LNCAP (cell line): ENCODE results near the gene ELMO1.

Source experiments
- TF ChIP-seq, protein P1 (sequence below): fragments of 450-650 bp; IDR thresholded peaks from 2 replicates; pipeline ENCODE4 v1.5.1; 2017; ENCODE audit warnings: mild to moderate bottlenecking

Gene ELMO1

GRCh38 chr7:37481154-37481553 is 32.5 kb upstream of the ELMO1 start:
- TF ChIP-seq, protein P1, sequence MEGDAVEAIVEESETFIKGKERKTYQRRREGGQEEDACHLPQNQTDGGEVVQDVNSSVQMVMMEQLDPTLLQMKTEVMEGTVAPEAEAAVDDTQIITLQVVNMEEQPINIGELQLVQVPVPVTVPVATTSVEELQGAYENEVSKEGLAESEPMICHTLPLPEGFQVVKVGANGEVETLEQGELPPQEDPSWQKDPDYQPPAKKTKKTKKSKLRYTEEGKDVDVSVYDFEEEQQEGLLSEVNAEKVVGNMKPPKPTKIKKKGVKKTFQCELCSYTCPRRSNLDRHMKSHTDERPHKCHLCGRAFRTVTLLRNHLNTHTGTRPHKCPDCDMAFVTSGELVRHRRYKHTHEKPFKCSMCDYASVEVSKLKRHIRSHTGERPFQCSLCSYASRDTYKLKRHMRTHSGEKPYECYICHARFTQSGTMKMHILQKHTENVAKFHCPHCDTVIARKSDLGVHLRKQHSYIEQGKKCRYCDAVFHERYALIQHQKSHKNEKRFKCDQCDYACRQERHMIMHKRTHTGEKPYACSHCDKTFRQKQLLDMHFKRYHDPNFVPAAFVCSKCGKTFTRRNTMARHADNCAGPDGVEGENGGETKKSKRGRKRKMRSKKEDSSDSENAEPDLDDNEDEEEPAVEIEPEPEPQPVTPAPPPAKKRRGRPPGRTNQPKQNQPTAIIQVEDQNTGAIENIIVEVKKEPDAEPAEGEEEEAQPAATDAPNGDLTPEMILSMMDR: no peak

DNA sequence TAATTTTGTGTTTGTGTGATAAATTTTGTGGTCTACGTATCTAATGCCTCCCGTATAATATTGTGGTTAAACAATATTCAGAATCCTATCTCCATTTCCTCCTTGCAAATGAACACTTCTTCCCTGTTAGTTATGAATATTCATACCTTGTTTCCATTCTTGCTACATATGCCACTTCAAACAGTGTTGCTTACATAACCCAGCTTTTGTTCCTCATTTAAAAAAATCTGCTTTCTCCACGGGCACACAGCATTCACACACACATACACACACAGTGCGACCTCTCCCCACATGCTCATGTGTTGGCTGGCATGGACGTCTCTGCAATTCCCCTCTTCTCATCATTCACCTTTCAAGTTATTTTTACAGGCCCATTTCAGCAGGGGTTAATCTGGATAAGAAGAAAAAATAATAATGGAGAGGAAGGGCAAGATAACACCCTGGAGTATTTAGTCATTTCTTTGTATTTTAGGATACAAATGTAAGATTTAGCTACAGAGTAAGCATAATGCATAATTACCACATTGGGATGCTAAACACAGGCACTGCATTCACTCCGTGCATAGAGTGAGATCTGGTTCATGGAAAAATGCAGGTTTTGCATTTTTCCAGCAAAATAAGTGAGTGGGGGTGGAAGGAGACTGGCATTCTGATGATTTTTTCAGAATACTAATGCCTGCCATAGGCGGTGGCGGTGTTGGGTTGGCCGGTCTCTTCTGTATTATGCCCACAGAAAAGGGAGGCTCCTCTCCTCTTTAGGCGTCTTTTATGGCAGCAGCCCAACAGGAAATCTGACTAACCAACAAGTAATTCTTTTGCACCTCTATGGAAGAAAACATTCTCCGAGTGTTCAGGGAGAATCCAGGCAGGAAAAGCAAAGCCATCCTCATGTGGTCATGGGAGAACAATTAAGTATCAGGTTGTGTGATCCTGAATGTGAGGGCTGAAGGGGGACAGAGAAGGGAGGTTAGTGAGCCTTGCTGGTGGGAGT is 31.7 kb upstream of the ELMO1 start:
- TF ChIP-seq, protein P1: no peak

- TF ChIP-seq, protein P1: no peak
Observed at GRCh38 chr7:37476881-37477450, 28.3 kb upstream of the ELMO1 start.

DNA sequence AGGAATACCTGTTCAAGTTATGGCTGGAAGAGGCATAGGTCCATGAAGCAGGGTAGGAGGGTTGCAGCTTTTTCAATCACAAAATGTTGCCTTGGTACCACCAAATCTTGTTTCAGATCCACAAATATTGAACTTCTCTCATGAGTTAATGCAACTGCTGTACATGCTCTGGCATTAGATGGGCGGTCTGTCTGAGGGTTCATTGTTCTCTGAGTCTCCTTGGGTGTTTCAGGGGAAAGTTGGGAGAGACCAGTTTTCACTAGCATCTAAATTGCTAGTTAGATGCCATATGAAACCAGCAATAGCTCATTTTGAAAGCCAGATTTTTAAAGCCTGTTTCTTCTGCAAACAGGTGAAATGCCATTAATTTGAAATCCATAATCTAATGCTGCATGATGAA is 27.8 kb upstream of the ELMO1 start:
- TF ChIP-seq, protein P1: no peak

DNA sequence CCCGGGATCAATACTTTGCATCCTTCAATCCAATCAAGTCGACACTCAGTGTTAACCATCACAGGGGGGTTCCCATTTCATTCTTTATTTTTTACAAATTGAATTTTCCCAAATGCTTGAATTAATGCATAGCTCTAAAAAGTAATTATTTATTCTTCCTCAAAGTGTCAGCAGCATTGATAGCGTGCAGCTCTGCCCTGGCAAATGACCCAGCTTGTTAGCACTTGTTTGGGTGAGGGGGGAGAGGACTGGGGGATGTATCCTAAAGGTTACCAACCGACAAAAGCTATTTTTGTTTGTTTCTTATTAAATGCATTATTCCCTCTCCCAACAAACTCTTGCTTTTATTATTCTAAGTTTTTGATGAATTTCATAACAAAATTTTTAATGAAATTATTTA is 27.0 kb upstream of the ELMO1 start:
- TF ChIP-seq, protein P1: no peak

DNA sequence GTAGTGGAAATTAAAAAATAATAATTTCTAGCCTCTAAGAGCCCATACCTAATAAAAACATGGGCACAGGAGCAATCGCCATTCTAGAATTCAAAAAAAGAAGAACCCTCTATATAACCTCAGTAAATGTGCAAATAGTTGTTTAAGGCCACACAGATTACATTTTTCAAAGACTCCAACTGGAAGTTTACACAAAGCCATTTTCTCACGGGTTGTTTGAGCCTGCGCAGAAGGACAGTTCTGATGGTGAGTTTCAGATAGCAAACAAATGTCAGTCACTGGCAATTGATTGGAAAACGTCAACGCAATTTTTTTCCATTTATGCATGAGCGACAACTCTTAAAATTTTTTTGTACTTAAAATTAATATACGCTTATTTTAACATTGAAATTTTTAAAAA is 23.0 kb upstream of the ELMO1 start:
- TF ChIP-seq, protein P1: no peak

DNA sequence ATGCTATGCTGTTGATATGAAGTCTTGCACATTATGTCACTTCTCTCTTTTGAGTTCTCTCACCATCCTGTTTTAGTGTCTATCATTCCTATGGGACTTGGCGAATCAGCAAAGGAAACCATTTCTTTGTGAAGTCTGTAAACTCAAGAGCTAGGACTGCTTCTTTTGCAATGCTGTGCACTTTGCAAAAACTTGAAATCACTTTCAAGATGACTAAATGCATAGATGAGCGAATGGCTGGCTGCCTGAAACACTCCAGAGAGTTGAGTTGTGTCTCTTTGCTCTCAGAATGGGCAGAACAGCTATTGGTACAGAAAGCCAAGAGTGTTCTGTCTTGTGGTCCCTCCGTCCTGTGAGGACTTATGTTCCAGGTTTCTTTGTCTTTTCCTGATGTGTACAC is 18.3 kb upstream of the ELMO1 start:
- TF ChIP-seq, protein P1: no peak
